Activated T-cell treated with anti-CD3 and anti-CD28 coated beads, Interleukin-2, amount 50 U/mL, for 72 hours (primary cell): Measurements from ENCODE around the gene HIGD2A. TPM values are rescaled to one million over a fixed set of nuclear protein-coding genes. Genes with fewer than 3 reads are reported as not detected.

Experiments used
- ATAC-seq, 2 donors: fragments of 150-1000 bp; cut with Tn5 transposase; replicated peaks in 1 of 2; 2 replicates each; pipeline ENCODE4 v1.10.0; 2021; ENCODE audit warnings: moderate library complexity in 2 of 2, mild to moderate bottlenecking in 1 of 2
- DNase-seq, 2 donors: peaks; one replicate each; pipeline ENCODE4 v3.0.0; 2021 to 2022; ENCODE audit warnings: mixed read lengths in 1 of 2
- H3K27ac Mint-ChIP-seq: one replicate; pipeline ENCODE4 v1.8.0; 2022; ENCODE audit warnings: mild to moderate bottlenecking, moderate library complexity, mixed read lengths
- H3K27me3 Mint-ChIP-seq: one replicate; pipeline ENCODE4 v1.8.0; 2022; ENCODE audit warnings: low read depth, mixed read lengths
- H3K36me3 Mint-ChIP-seq, 2 donors: one replicate each; pipeline ENCODE4 v1.8.0; 2022; ENCODE audit warnings: mixed read lengths in 2 of 2, mild to moderate bottlenecking in 1 of 2; ENCODE audit not compliant: insufficient read depth in 2 of 2
- H3K4me1 Mint-ChIP-seq: one replicate; pipeline ENCODE4 v1.8.0; 2022; ENCODE audit warnings: low read depth, mixed read lengths
- H3K4me3 Mint-ChIP-seq, 2 donors: one replicate each; pipeline ENCODE4 v1.8.0; 2022; ENCODE audit warnings: mild to moderate bottlenecking in 2 of 2, mixed read lengths in 2 of 2, moderate library complexity in 2 of 2
- H3K9me3 Mint-ChIP-seq, 2 donors: one replicate each; pipeline ENCODE4 v1.8.0; 2022; ENCODE audit warnings: mixed read lengths in 2 of 2
- total RNA-seq, 2 donors: library from RNA; stranded (reverse); gene quantifications; one replicate each; pipeline ENCODE4 v1.2.3, GENCODE V29; 2022

HIGD2A gene
- total RNA-seq, 2 donors from 2014 or later: 109 to 135 TPM

DNA sequence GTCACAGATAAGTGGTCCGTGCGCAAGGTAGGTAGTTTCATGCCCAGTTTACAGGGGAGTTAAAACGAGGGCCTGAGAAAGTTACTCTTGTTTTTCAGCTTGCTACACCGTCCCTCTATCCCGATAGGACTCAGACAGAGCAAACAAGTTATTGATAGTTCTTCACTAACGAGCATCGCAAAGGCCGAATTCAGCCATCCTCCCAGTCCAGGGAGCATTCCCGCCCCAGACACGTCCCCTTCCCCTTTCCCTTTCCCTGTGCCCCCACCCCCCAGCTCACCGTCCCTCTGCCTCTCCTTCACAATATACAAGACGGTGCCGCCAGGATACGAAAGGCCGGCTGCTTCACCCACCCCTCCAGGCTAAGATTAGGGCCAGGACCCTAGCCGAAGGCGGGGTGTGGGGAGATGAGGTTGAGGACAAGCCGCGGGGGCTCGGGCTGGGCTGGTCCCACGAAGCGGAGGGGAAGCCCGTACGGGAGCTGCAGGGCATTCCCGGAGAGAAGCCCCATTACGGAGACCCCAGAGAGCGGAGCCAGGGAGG, 27.6 kb upstream of the HIGD2A start:
- ATAC-seq: no peak
- peak in 1 of 2 donors; percentile 27 for DNase-seq
- H3K4me3 Mint-ChIP-seq: peak overlapping the region; percentile 92 to 99

DNA sequence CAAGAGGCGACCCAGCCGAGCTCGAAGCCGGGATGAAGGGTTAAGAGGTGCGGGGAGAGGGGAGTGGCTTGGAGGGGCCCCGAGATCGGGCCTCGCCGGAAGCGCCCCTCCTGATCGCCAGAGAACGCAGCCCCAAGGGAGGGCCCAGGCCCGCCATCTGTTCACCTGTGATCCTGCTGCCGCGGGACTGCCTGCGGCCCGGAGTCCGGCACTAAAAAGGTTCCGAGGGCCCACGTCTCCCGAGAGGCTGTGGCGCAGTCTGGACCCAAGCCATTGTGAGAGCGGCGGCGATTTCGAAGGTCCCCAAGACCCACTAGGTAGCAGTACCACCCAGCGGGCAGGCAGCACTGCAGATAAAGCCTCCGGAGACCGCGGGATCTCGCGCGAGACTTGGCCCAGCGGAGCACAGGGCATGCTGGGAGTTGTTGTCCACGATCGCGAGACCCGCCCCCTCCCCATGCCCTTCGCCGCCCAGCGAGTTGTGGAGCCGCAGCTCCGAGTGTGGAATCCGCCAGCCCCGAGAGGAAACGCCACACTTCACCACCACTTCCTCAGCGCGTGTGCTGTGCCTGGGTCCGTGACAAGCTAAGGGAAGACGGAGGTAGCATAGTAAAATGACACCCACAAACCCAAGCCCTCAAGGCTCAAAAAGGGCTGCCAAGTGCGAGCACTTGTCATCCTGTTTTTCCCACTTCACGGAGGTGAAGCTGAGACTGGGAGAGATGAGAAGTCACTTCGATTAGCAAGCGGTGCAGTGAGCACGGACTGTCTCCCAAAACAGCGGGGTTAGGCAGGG, 26.9 kb upstream of the HIGD2A start, which contains the start of gene KIAA1191:
Gene KIAA1191 (minus strand): TSS at position 328 of the 796 bp plus-strand sequence. CDS start 2,256 bp downstream, outside the sequence.
- peak; percentile 91 to 92 for ATAC-seq
- no peaks in the 10 kb centered on the region for H3K27me3 Mint-ChIP-seq
- H3K27ac Mint-ChIP-seq: peak within 1 kb of the TSS; percentile 95
- H3K4me1 Mint-ChIP-seq: peaks cover 52% of the 10 kb centered on the region
- H3K4me3 Mint-ChIP-seq: peak within 1 kb of the TSS; percentile 92 to 99
- H3K9me3 Mint-ChIP-seq: no peaks in the 10 kb centered on the region
- peak; percentile 94 to 96 for DNase-seq
- H3K36me3 Mint-ChIP-seq: peaks cover 4 to 20% of the 10 kb centered on the region in 2 donors

More for the DNA sequence above, 27.6 kb upstream of the HIGD2A start:
- H3K9me3 Mint-ChIP-seq: no peaks in the 10 kb centered on the region
- peaks cover 52% of the 10 kb centered on the region for H3K4me1 Mint-ChIP-seq
- H3K36me3 Mint-ChIP-seq: peaks cover 4 to 18% of the 10 kb centered on the region in 2 donors
- no peaks in the 10 kb centered on the region for H3K27me3 Mint-ChIP-seq
- peak overlapping the region; percentile 95 for H3K27ac Mint-ChIP-seq

DNA sequence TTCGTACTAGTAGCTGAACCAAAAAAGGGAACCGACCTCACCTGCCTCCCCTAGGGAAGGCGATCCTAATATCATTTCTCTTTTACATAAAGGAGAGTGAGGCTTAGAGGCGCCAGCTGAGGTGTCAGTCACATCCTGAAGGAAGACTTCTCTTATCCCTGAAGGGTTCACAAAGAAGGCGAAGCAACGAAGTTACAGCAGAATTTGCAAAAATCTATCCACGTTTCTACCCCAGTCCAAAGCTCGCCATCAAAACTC, 26.4 kb upstream of the HIGD2A start:
- no peaks in the 10 kb centered on the region for H3K9me3 Mint-ChIP-seq
- peak overlapping the region; percentile 92 to 99 for H3K4me3 Mint-ChIP-seq
- ATAC-seq: no peak
- DNase-seq: no peak
- H3K27ac Mint-ChIP-seq: peak overlapping the region; percentile 46
- no peaks in the 10 kb centered on the region for H3K27me3 Mint-ChIP-seq
- peaks cover 49% of the 10 kb centered on the region for H3K4me1 Mint-ChIP-seq
- peaks cover 5 to 20% of the 10 kb centered on the region in 2 donors for H3K36me3 Mint-ChIP-seq

DNA sequence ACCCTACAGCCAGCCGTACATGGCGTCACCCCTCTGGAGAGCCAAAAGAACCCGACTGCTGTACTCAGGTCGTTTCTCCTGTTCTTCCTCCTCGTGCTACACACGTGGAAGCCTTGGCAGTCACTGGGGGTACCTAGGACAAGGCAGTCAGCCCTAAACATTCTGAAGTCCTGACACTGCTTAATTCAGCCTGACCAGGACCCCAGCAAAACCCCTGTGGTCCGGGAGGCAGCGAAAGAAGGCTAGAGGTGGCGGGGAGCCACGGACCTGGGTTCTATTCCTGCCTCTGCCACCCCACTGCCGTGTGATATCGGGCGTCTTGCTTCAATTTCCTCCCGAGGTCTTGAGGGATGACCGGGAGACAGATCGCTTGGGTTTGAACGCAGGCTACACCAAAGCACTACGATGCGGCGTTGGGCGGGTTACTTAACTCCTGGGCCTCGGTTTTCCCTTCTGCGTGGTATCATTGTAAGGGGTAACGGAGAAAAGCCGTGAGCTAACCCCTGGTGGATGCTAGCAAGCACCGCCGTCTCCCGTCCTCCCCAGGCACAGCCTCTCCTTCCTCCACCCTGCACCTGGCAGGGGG, 23.7 kb upstream of the HIGD2A start:
- Mint-ChIP-seq H3K4me3 (peak overlapping the region; percentile 77 to 78), H3K27me3 (no peaks in the 10 kb centered on the region), H3K4me1 (peaks cover 33% of the 10 kb centered on the region), H3K9me3 (no peaks in the 10 kb centered on the region), H3K36me3 (peaks cover 5 to 10% of the 10 kb centered on the region in 2 donors), H3K27ac (peak overlapping the region; percentile 60)
- DNase-seq (no peak), ATAC-seq (no peak)

DNA sequence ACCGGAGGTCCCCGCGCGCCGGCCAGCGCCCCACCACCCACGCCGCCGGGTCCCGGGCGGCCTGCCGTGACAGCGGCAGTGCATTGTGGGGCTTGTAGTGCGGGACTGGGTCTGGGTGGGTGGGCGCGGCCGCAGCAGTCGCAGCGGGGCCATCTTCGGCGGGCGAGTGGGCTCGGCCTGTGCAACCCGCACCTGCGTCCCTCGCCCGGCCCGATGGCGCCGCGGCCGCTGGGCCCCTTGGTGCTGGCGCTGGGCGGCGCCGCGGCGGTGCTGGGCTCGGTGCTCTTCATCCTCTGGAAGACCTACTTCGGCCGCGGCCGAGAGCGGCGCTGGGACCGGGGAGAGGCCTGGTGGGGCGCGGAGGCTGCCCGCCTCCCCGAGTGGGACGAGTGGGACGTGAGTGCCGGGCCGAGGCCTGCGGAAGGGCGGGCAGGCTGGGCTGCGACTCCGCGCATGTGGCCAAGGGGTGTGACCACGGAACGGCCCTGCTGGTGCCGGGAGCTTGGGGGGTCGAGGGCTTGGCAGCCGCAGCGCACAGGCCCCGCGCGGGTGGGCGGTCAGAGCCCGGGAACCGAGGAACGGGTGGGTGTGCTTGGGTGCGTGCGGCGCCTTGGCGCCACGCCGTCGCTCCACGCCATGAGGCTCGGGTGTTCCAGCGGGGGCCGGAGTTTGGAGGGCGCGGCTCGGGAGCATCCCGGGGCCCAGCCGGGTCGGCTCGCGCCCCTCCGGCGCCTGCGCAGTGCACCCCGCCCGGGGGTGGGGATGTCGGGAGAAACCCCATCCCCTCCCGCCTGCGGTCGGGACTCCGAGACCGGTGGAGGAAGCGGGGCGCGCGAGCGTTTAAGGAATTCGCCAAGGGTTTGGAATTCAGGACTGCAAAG, 23.0 kb upstream of the HIGD2A start, which contains the start of gene ARL10:
Gene ARL10 (plus strand): TSS at position 137 of the 881 bp plus-strand sequence. CDS start 77 bp downstream, at position 214.
- H3K4me1 Mint-ChIP-seq: peaks cover 28% of the 10 kb centered on the region
- peak; percentile 75 to 76 for DNase-seq
- no peaks in the 10 kb centered on the region for H3K9me3 Mint-ChIP-seq
- H3K27me3 Mint-ChIP-seq: no peaks in the 10 kb centered on the region
- H3K36me3 Mint-ChIP-seq: peaks cover 5 to 10% of the 10 kb centered on the region in 2 donors
- peak; percentile 54 to 62 for ATAC-seq
- H3K4me3 Mint-ChIP-seq: peak within 1 kb of the TSS; percentile 77 to 78
- H3K27ac Mint-ChIP-seq: peak within 1 kb of the TSS; percentile 60

DNA sequence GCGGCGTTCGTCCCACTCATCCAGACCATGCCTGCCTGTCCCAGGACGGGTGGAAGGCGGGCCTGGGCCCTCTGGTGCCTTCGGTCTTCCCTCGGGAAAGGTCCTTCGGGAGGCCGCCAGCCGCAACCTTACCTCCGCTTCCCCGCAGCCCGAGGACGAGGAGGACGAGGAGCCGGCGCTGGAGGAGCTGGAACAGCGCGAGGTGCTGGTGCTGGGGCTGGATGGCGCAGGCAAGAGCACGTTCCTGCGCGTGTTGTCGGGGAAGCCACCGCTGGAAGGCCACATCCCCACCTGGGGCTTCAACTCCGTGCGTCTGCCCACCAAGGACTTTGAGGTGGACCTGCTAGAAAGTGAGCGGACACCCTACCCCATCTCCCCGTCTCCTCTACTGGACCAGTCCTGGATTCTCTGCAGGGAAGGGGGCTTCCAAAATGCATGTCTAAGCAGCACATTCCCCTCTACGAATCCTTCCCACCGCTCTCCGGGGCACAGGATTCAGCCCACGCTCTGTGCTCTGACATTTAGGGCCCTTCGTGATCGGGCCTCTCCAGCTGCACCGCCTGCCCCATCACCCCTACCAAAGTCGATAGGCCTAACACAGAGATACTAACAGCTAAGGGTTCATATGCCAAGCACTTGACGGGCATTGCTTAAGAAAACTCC, 22.2 kb upstream of the HIGD2A start:
- DNase-seq: no peak
- Mint-ChIP-seq H3K36me3 (peaks cover 3 to 10% of the 10 kb centered on the region in 2 donors), H3K4me1 (peaks cover 28% of the 10 kb centered on the region), H3K27ac (no peak overlapping the region), H3K4me3 (peak overlapping the region; percentile 60 to 69), H3K27me3 (no peaks in the 10 kb centered on the region), H3K9me3 (no peaks in the 10 kb centered on the region)
- no peak for ATAC-seq

DNA sequence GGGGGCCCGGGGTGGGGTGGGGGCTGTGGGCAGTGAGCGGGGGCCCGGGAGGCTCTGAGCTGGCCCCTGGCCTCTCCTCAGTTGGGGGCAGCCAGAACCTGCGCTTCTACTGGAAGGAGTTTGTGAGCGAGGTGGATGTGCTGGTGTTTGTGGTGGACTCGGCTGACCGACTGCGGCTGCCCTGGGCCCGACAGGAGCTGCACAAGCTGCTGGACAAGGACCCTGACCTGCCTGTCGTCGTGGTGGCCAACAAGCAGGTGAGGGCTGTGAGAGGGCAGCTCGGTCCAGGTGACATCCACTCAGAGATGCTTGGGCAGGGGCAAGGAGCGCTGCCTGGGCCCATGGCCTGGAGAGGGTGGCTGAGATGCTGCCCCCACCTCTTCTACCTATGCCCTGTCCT, 19.8 kb upstream of the HIGD2A start:
- ATAC-seq (no peak), DNase-seq (no peak)
- H3K9me3 Mint-ChIP-seq: no peaks in the 10 kb centered on the region
- no peaks in the 10 kb centered on the region for H3K27me3 Mint-ChIP-seq
- H3K4me1 Mint-ChIP-seq: peaks cover 19% of the 10 kb centered on the region
- peaks cover 3 to 10% of the 10 kb centered on the region in 2 donors for H3K36me3 Mint-ChIP-seq
- H3K4me3 Mint-ChIP-seq: no peak overlapping the region
- H3K27ac Mint-ChIP-seq: no peak overlapping the region

DNA sequence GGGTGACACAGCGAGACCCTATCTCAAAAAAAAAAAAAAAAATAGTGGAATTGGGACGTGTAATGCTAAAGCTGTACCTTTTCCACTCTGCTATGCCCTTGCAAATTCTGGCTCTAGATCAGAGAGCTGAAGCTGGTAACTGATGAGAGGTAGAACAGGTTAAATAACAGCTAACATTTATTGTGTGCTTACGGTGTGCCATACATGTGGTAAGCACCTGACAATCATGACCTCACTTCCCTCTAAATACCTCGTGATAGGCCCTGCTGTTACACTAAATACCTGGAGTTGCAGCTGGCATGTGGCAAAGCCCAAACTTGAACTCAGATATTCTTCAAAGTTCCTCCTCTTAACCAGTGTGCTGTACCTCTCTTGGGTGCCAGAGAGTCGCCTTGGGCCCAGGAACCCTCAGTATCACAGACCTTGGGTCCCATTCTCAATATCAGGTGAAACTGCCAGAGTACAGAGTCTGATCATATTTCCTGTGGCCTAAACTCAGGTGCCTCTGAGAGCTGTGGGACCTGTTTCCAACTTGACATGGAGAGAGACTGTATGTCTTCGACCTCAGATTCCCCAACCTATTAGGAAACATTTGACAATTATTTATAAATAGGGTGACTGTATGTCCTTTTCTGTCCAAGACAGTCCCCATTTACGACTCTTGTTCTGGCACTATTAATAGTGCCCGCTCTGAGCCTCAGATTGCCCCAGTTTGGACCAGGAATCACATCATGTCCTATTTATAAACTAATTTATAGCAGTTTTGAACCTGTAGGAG, 18.4 kb upstream of the HIGD2A start:
- no peak for ATAC-seq
- Mint-ChIP-seq H3K4me3 (no peak overlapping the region), H3K36me3 (peaks cover 3 to 12% of the 10 kb centered on the region in 2 donors), H3K27ac (no peak overlapping the region), H3K4me1 (peaks cover 7% of the 10 kb centered on the region), H3K27me3 (no peaks in the 10 kb centered on the region), H3K9me3 (no peaks in the 10 kb centered on the region)
- no peak for DNase-seq

DNA sequence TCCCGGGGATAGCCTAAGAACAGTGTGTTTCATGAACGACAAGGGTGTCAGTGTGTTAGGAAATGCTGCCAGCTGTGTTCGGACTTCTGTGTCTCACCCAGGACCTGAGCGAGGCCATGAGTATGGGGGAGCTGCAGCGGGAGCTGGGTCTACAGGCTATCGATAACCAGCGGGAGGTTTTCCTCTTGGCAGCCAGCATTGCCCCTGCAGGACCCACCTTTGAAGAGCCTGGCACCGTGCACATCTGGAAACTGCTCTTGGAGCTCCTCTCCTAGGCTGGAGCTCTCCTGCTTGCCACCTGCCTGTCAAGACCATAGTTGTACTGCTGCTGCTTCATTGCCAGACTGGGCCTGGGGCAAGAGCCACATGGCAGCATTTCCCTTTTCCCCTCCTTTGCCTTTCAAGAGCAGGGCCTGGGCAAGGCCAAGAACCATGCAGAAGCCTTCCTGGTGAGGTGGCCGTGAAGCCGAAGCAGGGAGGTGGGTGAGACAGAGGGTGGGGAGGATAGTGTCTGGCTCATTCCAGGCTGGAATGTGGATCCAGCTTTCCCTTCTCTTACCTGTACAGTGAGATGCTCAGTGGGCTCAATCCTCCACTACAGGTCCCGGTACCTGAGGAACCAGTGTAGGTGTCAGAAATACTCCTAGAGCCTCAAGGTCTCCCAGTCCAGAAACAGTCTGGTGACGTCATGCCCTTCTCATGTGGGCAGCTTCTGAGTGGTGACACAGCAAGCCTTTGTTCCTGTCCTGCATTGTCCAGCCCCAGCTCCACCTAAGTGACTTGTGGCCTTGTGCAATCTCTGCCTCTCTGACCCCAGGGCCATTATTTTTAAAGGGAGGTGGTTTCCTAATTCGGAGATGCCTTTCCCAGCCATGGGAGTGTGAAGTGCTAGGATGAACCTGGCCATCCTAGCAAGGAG, 16.7 kb upstream of the HIGD2A start:
- no peak overlapping the region for H3K27ac Mint-ChIP-seq
- H3K4me3 Mint-ChIP-seq: no peak overlapping the region
- H3K27me3 Mint-ChIP-seq: no peaks in the 10 kb centered on the region
- H3K9me3 Mint-ChIP-seq: no peaks in the 10 kb centered on the region
- H3K36me3 Mint-ChIP-seq: peaks cover 3 to 9% of the 10 kb centered on the region in 2 donors
- H3K4me1 Mint-ChIP-seq: peaks cover 7% of the 10 kb centered on the region
- no peak for DNase-seq
- no peak for ATAC-seq

DNA sequence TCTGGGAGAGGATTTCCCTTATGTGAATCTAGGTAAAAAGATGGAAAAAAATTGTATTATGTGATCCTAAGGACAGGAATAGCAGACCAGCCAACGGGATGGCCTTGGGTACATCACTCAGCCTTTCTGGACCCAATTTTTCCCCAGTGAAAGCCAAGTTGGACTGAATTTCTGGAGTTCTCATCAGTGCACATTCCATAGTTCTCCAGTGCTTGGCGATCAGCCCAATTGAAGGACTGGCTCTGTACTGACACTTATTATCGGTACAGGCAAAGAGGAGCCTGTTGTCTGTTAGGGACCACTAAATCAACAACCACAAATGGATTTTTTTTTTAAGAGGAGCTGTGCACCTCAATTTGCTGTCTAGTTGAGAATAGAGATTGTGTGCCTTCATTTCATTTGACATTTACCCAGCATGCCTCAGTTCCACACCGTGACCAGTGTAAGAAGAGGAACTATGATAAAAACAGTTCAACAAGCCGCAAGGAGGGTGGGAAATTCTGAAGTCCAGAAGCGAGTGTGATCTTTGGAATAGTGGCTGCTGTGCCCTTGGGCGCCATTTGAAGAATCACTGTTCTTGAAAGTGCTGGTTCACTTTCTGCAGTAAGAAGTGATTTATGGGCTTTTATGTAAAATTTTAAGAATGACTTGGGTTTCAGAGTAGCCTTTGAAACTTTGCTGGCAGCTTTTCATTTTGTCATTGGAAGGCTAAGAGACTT, 15.3 kb upstream of the HIGD2A start:
- Mint-ChIP-seq H3K27ac (no peak overlapping the region), H3K27me3 (no peaks in the 10 kb centered on the region), H3K4me1 (no peaks in the 10 kb centered on the region), H3K36me3 (peaks cover 0 to 3% of the 10 kb centered on the region in 2 donors), H3K9me3 (no peaks in the 10 kb centered on the region), H3K4me3 (no peak overlapping the region)
- DNase-seq (no peak), ATAC-seq (no peak)

DNA sequence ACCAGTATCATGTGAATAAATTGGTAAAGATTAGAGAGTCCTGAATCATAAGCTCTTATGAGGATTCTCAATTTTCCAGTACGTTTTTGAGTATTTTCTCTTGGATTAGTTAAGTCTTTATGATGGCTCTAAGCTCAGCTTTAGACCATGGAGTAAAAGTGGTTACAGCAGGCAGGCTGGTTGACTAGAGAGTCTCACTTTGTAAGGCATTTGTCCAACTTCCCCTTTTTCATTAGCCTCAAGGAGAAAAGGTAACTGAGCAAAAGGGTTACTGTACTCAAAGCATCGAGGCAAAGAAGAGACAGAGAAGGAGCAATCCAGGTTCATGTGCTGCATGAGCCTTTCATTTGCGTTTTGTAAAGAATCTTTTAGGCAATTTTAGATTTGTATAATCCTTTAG, 8.7 kb upstream of the HIGD2A start:
- Mint-ChIP-seq H3K27ac (no peak overlapping the region), H3K36me3 (peaks cover 1 to 21% of the 10 kb centered on the region in 2 donors), H3K9me3 (no peaks in the 10 kb centered on the region), H3K4me1 (no peaks in the 10 kb centered on the region), H3K27me3 (no peaks in the 10 kb centered on the region), H3K4me3 (no peak overlapping the region)
- ATAC-seq (no peak), DNase-seq (no peak)
